Spinal cord (tissue), 10 donors: ENCODE results near the gene RAD51B. TPM values are rescaled to one million over a fixed set of nuclear protein-coding genes. Genes with fewer than 3 reads are reported as not detected.

ENCODE experiments used
- DNase-seq, 6 donors: peaks; one replicate each; pipeline versions ENCODE4 v3.0.0 to v3.0.0-alpha.2; 2013 to 2015; ENCODE audit warnings: low spot score in 6 of 6, low read depth in 4 of 6
- H3K27ac ChIP-seq: one replicate; pipeline ENCODE4 v1.5.1; 2013; ENCODE audit warnings: low read depth, low read length, control low read depth
- H3K27me3 ChIP-seq: one replicate; pipeline ENCODE4 v1.6.1; 2013; ENCODE audit warnings: low read length; ENCODE audit not compliant: control insufficient read depth, insufficient read depth
- H3K36me3 ChIP-seq: one replicate; pipeline ENCODE4 v1.6.1; 2013; ENCODE audit warnings: low read length; ENCODE audit not compliant: control insufficient read depth, insufficient read depth
- H3K4me1 ChIP-seq: one replicate; pipeline ENCODE4 v1.6.1; 2013; ENCODE audit warnings: low read length; ENCODE audit not compliant: control insufficient read depth, insufficient read depth
- H3K4me3 ChIP-seq: one replicate; pipeline ENCODE4 v1.5.1; 2013; ENCODE audit warnings: low read depth, low read length, control low read depth
- H3K9me3 ChIP-seq: one replicate; pipeline ENCODE4 v1.6.1; 2013; ENCODE audit warnings: low read length; ENCODE audit not compliant: control insufficient read depth, insufficient read depth
- WGBS: methylation state at CpG from one replicate; pipeline ENCODE4 v1.1.5; 2013; ENCODE audit warnings: missing lambda C conversion rate; ENCODE audit not compliant: insufficient coverage; 5-methylcytosine and 5-hydroxymethylcytosine counted together
- polyA plus RNA-seq, 2 donors: library from polyadenylated mRNA; unstranded; fragments of 120-200 nt; gene quantifications; one replicate each; pipeline ENCODE4 v1.2.1, GENCODE V29; 2013; ENCODE audit not compliant: insufficient read length in 2 of 2
- total RNA-seq, 2 donors: library from RNA; depleted of rRNA in 1 of 2; stranded (reverse); fragments of 120-200 nt in 1 of 2; fragments of >200 nt in 1 of 2; gene quantifications; one replicate each; pipeline versions ENCODE4 v1.2.3 to v1.2.4, GENCODE V29; 2013 to 2014
- donor health status: healthy.

RAD51B gene
- total and polyA plus RNA-seq, 4 donors, result 5.7 to 28.9 (median 14.4) TPM

- H3K27me3 ChIP-seq, result no peaks in the 10 kb centered on the region
- H3K36me3 ChIP-seq, result no peaks in the 10 kb centered on the region
- peak in 1 of 6 donors; percentile 59 for DNase-seq
- H3K4me3 ChIP-seq, result no peak overlapping the region
- 75% methylated on average over 8 of the region's 11 CpGs for WGBS
- H3K27ac ChIP-seq, result peak overlapping the region; percentile 80
- peaks cover 35% of the 10 kb centered on the region for H3K4me1 ChIP-seq
- no peaks in the 10 kb centered on the region for H3K9me3 ChIP-seq
Observed at GRCh38 chr14:68510201-68511128, 690.9 kb downstream of the RAD51B start.

- DNase-seq, result no peak
- WGBS, result 83% methylated on average over 3 of the region's 4 CpGs
- peak overlapping the region; percentile 80 for H3K27ac ChIP-seq
- no peaks in the 10 kb centered on the region for H3K27me3 ChIP-seq
- no peak overlapping the region for H3K4me3 ChIP-seq
- H3K9me3 ChIP-seq, result no peaks in the 10 kb centered on the region
- peaks cover 26% of the 10 kb centered on the region for H3K4me1 ChIP-seq
- H3K36me3 ChIP-seq, result no peaks in the 10 kb centered on the region
Observed at GRCh38 chr14:68511129-68512047, 691.8 kb downstream of the RAD51B start.

GRCh38 chr14:68512088-68512487 is 692.5 kb downstream of the RAD51B start:
- DNase-seq, result no peak
- Histone ChIP-seq H3K9me3 (no peaks in the 10 kb centered on the region), H3K27ac (peak overlapping the region; percentile 80), H3K4me1 (peaks cover 23% of the 10 kb centered on the region), H3K4me3 (no peak overlapping the region), H3K27me3 (no peaks in the 10 kb centered on the region), H3K36me3 (no peaks in the 10 kb centered on the region)
- 80% methylated on average over 5 of the region's 6 CpGs for WGBS

GRCh38 chr14:68513137-68513536 is 693.6 kb downstream of the RAD51B start:
- H3K36me3 ChIP-seq, result no peaks in the 10 kb centered on the region
- DNase-seq, result no peak
- H3K4me3 ChIP-seq, result no peak overlapping the region
- H3K27me3 ChIP-seq, result no peaks in the 10 kb centered on the region
- no peaks in the 10 kb centered on the region for H3K9me3 ChIP-seq
- no peak overlapping the region for H3K27ac ChIP-seq
- H3K4me1 ChIP-seq, result peaks cover 27% of the 10 kb centered on the region
- WGBS, result no CpG with 5 or more reads among the region's 2 CpGs

GRCh38 chr14:68513838-68514607 is 694.4 kb downstream of the RAD51B start:
- WGBS, result 93% methylated on average over 5 of the region's 12 CpGs
- Histone ChIP-seq H3K9me3 (no peaks in the 10 kb centered on the region), H3K27me3 (no peaks in the 10 kb centered on the region), H3K36me3 (no peaks in the 10 kb centered on the region), H3K4me3 (no peak overlapping the region), H3K27ac (no peak overlapping the region), H3K4me1 (peaks cover 35% of the 10 kb centered on the region)
- no peak for DNase-seq

- Histone ChIP-seq H3K9me3 (no peaks in the 10 kb centered on the region), H3K4me3 (no peak overlapping the region), H3K27me3 (no peaks in the 10 kb centered on the region), H3K27ac (no peak overlapping the region), H3K4me1 (peaks cover 34% of the 10 kb centered on the region), H3K36me3 (no peaks in the 10 kb centered on the region)
- DNase-seq, result no peak
- no CpG with 5 or more reads among the region's 4 CpGs for WGBS
Observed at GRCh38 chr14:68514608-68515194, 695.1 kb downstream of the RAD51B start.

- DNase-seq, result no peak
Observed at GRCh38 chr14:68516342-68516741, 696.8 kb downstream of the RAD51B start.

GRCh38 chr14:68518166-68518565 is 698.6 kb downstream of the RAD51B start:
- Histone ChIP-seq H3K36me3 (no peaks in the 10 kb centered on the region), H3K27me3 (no peaks in the 10 kb centered on the region), H3K4me3 (no peak overlapping the region), H3K4me1 (peaks cover 26% of the 10 kb centered on the region), H3K27ac (peak overlapping the region; percentile 72), H3K9me3 (no peaks in the 10 kb centered on the region)
- DNase-seq, result no peak
- WGBS, result 44% methylated on average over 8 of the region's 8 CpGs

More at GRCh38 chr14:68516342-68516741, 696.8 kb downstream of the RAD51B start:
- Histone ChIP-seq H3K9me3 (no peaks in the 10 kb centered on the region), H3K4me3 (no peak overlapping the region), H3K4me1 (peaks cover 19% of the 10 kb centered on the region), H3K27ac (no peak overlapping the region), H3K27me3 (no peaks in the 10 kb centered on the region), H3K36me3 (no peaks in the 10 kb centered on the region)
- 80% methylated on average over 2 of the region's 4 CpGs for WGBS
